Panc1 (cell line): ENCODE data around the gene PLIN4. TPM values are rescaled to one million over a fixed set of nuclear protein-coding genes. Genes with fewer than 3 reads are reported as not detected.
"Not testable (repeated sequence)": the region's sequence is repeated elsewhere in the genome, so short reads cannot be mapped to it uniquely, and the experiment has no call there.

Experiments
- ATAC-seq: fragments of 200-7000 bp; cut with Tn5 transposase; 2 replicates; pipeline ENCODE4 v1.9.1; 2020; ENCODE audit warnings: mild to moderate bottlenecking, moderate library complexity
- BruUV-seq: library from RNA; stranded (reverse); fragments of 400-500 nt; replicated peaks from 2 replicates; lab custom pipeline; 2021; lab: Mats Ljungman, UMichigan
- CTCF ChIA-PET: fragments of 300-600 bp; sonication (Branson Sonifier 250); formaldehyde crosslinking; loops from one replicate; lab custom pipeline; 2022; ENCODE audit warnings: antibody characterized with exemption; lab: Charles Lee
- POLR2A ChIA-PET: fragments of 300-600 bp; sonication (Branson Sonifier 250); formaldehyde crosslinking; loops from one replicate; lab custom pipeline; 2022; ENCODE audit warnings: antibody characterized with exemption; lab: Charles Lee
- DNase-seq: peaks from one replicate; pipeline ENCODE4 v3.0.0-alpha.2; 2010; ENCODE audit warnings: low read depth, low spot score
- H3K27ac ChIP-seq: 2 replicates; pipeline ENCODE4 v1.5.1; 2011; ENCODE audit warnings: mild to moderate bottlenecking, low read length, inconsistent platforms
- H3K27me3 ChIP-seq: fragments of 200-500 bp; sonication (Bioruptor generic); 2 replicates; pipeline ENCODE4 v1.6.0; 2014; ENCODE audit warnings: low read length, inconsistent platforms; ENCODE audit not compliant: control insufficient read depth, insufficient read depth
- H3K36me3 ChIP-seq: fragments of 200-500 bp; sonication (Bioruptor generic); 2 replicates; pipeline ENCODE4 v1.5.1; 2014; ENCODE audit warnings: inconsistent platforms, mild to moderate bottlenecking, low read length, moderate library complexity; ENCODE audit not compliant: control insufficient read depth, insufficient read depth
- H3K4me1 ChIP-seq: 2 replicates; pipeline ENCODE4 v1.5.1; 2011; ENCODE audit warnings: inconsistent platforms, mild to moderate bottlenecking, low read length, moderate library complexity; ENCODE audit not compliant: control insufficient read depth, insufficient read depth
- H3K4me3 ChIP-seq, 2 experiments: 2 replicates each; pipeline ENCODE4 v1.5.1; 2011 to 2012; ENCODE audit warnings: low read depth in 2 of 2, low read length in 2 of 2, mild to moderate bottlenecking in 2 of 2, inconsistent platforms in 1 of 2, moderate library complexity in 1 of 2
- H3K9me3 ChIP-seq: fragments of 200-500 bp; sonication (Bioruptor generic); 2 replicates; pipeline ENCODE4 v1.5.1; 2014; ENCODE audit warnings: low read depth, mild to moderate bottlenecking, inconsistent platforms, low read length, moderate library complexity; ENCODE audit not compliant: control insufficient read depth, insufficient read depth
- POLR2AphosphoS5 ChIP-seq: IDR thresholded peaks from 2 replicates; pipeline ENCODE4 v1.6.1; 2012; ENCODE audit warnings: mild to moderate bottlenecking, low read depth, low read length, moderate library complexity
- REST ChIP-seq, 2 experiments: IDR thresholded peaks; 2 replicates each; pipeline ENCODE4 v1.6.1; 2011 to 2012; ENCODE audit warnings: low read depth in 2 of 2, control low read depth in 1 of 2, low read length in 1 of 2, mild to moderate bottlenecking in 1 of 2, moderate library complexity in 1 of 2; ENCODE audit not compliant: insufficient read depth in 1 of 2
- SIN3A ChIP-seq: IDR thresholded peaks from 2 replicates; pipeline ENCODE4 v1.6.1; 2012; ENCODE audit warnings: low read depth, mild to moderate bottlenecking, low read length, moderate library complexity, borderline replicate concordance; ENCODE audit not compliant: insufficient read depth
- TCF7L2 ChIP-seq: IDR thresholded peaks from 2 replicates; pipeline ENCODE4 v1.6.1; 2011; ENCODE audit warnings: mild to moderate bottlenecking, low read depth, low read length, inconsistent platforms
- in situ Hi-C: cut with HindIII; loops from 2 replicates; pipeline ENCODE4 v1.10.0; 2016; ENCODE audit warnings: low sequenced_read_pairs, low pct_unique_long_range_greater_than_20kb
- intact Hi-C: fragments of 100-400 bp; cut with micrococcal nuclease; formaldehyde crosslinking; loops from one replicate; pipeline ENCODE4 v1.10.0; 2022; ENCODE audit not compliant: unreplicated experiment
- total RNA-seq: library from RNA; stranded (reverse); gene quantifications from one replicate; pipeline ENCODE4 v1.2.1, GENCODE V29; 2021; ENCODE audit not compliant: unreplicated experiment
- TF ChIP-seq, protein P1 (sequence below): fragments of 450-650 bp; IDR thresholded peaks from 2 replicates; pipeline ENCODE4 v1.5.1; 2017; ENCODE audit warnings: mild to moderate bottlenecking

The PLIN4 gene
- total RNA-seq, 1 experiment from 2014 or later, result 10.2 TPM

- H3K4me3 ChIP-seq, result no peak overlapping the region
- in situ Hi-C loops, result no loop called here
- intact Hi-C loops, result no loop called here
- ChIA-PET CTCF (no interaction called here), POLR2A (no interaction called here)
- TF ChIP-seq POLR2AphosphoS5, result no peak
- TF ChIP-seq SIN3A, result no peak
- TF ChIP-seq REST (IDR thresholded peaks at IDR 0.05; ENCODE audit: insufficient read depth in 1 of 2, low read depth in 2 of 2, low read length in 1 of 2), result no peak
- TF ChIP-seq, protein P1, sequence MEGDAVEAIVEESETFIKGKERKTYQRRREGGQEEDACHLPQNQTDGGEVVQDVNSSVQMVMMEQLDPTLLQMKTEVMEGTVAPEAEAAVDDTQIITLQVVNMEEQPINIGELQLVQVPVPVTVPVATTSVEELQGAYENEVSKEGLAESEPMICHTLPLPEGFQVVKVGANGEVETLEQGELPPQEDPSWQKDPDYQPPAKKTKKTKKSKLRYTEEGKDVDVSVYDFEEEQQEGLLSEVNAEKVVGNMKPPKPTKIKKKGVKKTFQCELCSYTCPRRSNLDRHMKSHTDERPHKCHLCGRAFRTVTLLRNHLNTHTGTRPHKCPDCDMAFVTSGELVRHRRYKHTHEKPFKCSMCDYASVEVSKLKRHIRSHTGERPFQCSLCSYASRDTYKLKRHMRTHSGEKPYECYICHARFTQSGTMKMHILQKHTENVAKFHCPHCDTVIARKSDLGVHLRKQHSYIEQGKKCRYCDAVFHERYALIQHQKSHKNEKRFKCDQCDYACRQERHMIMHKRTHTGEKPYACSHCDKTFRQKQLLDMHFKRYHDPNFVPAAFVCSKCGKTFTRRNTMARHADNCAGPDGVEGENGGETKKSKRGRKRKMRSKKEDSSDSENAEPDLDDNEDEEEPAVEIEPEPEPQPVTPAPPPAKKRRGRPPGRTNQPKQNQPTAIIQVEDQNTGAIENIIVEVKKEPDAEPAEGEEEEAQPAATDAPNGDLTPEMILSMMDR, result no peak
- TF ChIP-seq TCF7L2, result no peak
- DNase-seq (no peak), ATAC-seq (no peak)
- no TSS peak for BruUV-seq
- no peak overlapping the region for H3K27ac ChIP-seq
- no peaks in the 10 kb centered on the region for H3K27me3 ChIP-seq
- H3K4me1 ChIP-seq, result no peaks in the 10 kb centered on the region
- no peaks in the 10 kb centered on the region for H3K36me3 ChIP-seq
- H3K9me3 ChIP-seq, result no peaks in the 10 kb centered on the region
These were observed 11.7 kb upstream of the PLIN4 start for GRCh38 chr19:4529924-4530522.

- DNase-seq (no peak), ATAC-seq (no peak)
- Histone ChIP-seq H3K4me1 (no peaks in the 10 kb centered on the region), H3K27ac (no peak overlapping the region), H3K9me3 (no peaks in the 10 kb centered on the region), H3K36me3 (no peaks in the 10 kb centered on the region), H3K27me3 (no peaks in the 10 kb centered on the region), H3K4me3 (no peak overlapping the region)
- intact Hi-C loops, result no loop called here
- ChIA-PET CTCF (interaction anchor here (0.5 kb wide), 1 partner anchor 138 kb away, joined by 3 read pairs; no protein-coding TSS in a partner anchor), POLR2A (interaction anchor here (0.6 kb wide), 2 partner anchors 11 to 767 kb away, joined by 3 read pairs; partner anchors contain the start of gene PLIN4)
- in situ Hi-C loops, result no loop called here
- no TSS peak for BruUV-seq
- TF ChIP-seq REST (IDR thresholded peaks at IDR 0.05; ENCODE audit: insufficient read depth in 1 of 2, low read depth in 2 of 2, low read length in 1 of 2), result no peak
- no peak for TF ChIP-seq POLR2AphosphoS5
- TF ChIP-seq, protein P1, result no peak
- TF ChIP-seq SIN3A, result no peak
- TF ChIP-seq TCF7L2, result no peak
These were observed 10.6 kb upstream of the PLIN4 start for GRCh38 chr19:4528843-4529242.

GRCh38 chr19:4527377-4527776 is 9.1 kb upstream of the PLIN4 start:
- H3K9me3 ChIP-seq, in situ Hi-C loops, ATAC-seq, H3K36me3 ChIP-seq, BruUV-seq, H3K27ac ChIP-seq, H3K4me1 ChIP-seq, H3K4me3 ChIP-seq, H3K27me3 ChIP-seq, intact Hi-C loops, DNase-seq: not testable (repeated sequence)
- CTCF ChIA-PET, result interaction anchor here (0.7 kb wide), 1 partner anchor 32 kb away, joined by 4 read pairs; the partner anchor contains the start of gene SEMA6B
- POLR2A ChIA-PET, result interaction anchor here (0.7 kb wide), 1 partner anchor 1261 kb away, joined by 3 read pairs; no protein-coding TSS in a partner anchor
